Hippocampal formation (tissue), 2 donors: ENCODE measurements around the gene ARHGEF33.

Source experiments
- DNase-seq, 2 donors: peaks; one replicate each; lab custom pipeline; 2025; lab: John Stamatoyannopoulos, UW

ARHGEF33 gene

GRCh38 chr2:38960609-38961320, 71.1 kb downstream of the ARHGEF33 start:
- no peak for DNase-seq

- no peak for DNase-seq
These were observed 76.3 kb downstream of the ARHGEF33 start for GRCh38 chr2:38966006-38966405.

GRCh38 chr2:38966678-38967077, 77.0 kb downstream of the ARHGEF33 start:
- no peak for DNase-seq

GRCh38 chr2:38968021-38968420, 78.3 kb downstream of the ARHGEF33 start:
- no peak for DNase-seq

GRCh38 chr2:38971377-38971776, 81.7 kb downstream of the ARHGEF33 start:
- no peak for DNase-seq

- DNase-seq: no peak
These were observed 83.6 kb downstream of the ARHGEF33 start for GRCh38 chr2:38973266-38973665.

GRCh38 chr2:38975042-38975441, 85.4 kb downstream of the ARHGEF33 start:
- DNase-seq: no peak

GRCh38 chr2:38977047-38977446, 87.4 kb downstream of the ARHGEF33 start:
- DNase-seq: no peak

- DNase-seq: peak in 1 of 2 donors; percentile 23
These were observed 88.7 kb downstream of the ARHGEF33 start for GRCh38 chr2:38978296-38978903.

GRCh38 chr2:38978908-38979307, 89.2 kb downstream of the ARHGEF33 start:
- no peak for DNase-seq

GRCh38 chr2:38981003-38981669, 91.5 kb downstream of the ARHGEF33 start:
- DNase-seq: no peak

GRCh38 chr2:38981670-38982357, 92.1 kb downstream of the ARHGEF33 start:
- no peak for DNase-seq

GRCh38 chr2:38982498-38982897, 92.8 kb downstream of the ARHGEF33 start:
- no peak for DNase-seq

- DNase-seq: no peak
These were observed 99.0 kb downstream of the ARHGEF33 start for GRCh38 chr2:38988716-38989115.

GRCh38 chr2:38991899-38992298, 102.2 kb downstream of the ARHGEF33 start:
- no peak for DNase-seq

- no peak for DNase-seq
These were observed 108.1 kb downstream of the ARHGEF33 start for GRCh38 chr2:38997781-38998180.

GRCh38 chr2:39000552-39000951, 110.9 kb downstream of the ARHGEF33 start:
- no peak for DNase-seq

GRCh38 chr2:39007875-39008504, 118.3 kb downstream of the ARHGEF33 start:
- DNase-seq: no peak

GRCh38 chr2:39008665-39009064, 119.0 kb downstream of the ARHGEF33 start:
- no peak for DNase-seq

- no peak for DNase-seq
These were observed 124.2 kb downstream of the ARHGEF33 start for GRCh38 chr2:39013871-39014270.

- no peak for DNase-seq
These were observed 125.7 kb downstream of the ARHGEF33 start for GRCh38 chr2:39015424-39015823.

GRCh38 chr2:39017334-39017733, 127.7 kb downstream of the ARHGEF33 start:
- no peak for DNase-seq
